T-helper 22 cell (primary cell): ENCODE data around the gene TMEM170B.

Experiments used
- DNase-seq: peaks from one replicate; pipeline ENCODE4 v3.0.0-alpha.2; 2020; ENCODE audit warnings: low read depth

Gene TMEM170B

DNA sequence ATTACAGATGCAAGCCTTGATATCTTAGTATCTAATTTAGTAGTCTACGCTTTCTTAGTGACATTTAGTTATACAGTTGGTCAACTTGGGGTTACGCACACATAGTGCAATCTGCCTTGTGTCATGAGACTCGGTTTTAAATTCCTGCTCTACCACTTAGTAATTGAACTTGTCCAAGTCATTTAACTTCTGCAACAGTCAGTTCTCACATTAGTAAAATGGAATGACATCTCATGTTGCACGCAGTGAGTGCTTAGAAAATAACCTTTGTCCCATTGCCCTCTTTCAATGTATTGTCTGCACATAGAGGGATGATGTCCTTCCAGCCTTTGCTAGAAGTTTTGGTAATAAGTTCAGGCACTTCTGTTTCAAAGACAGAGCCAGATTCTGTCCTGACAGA is 48.6 kb downstream of the TMEM170B start:
- no peak for DNase-seq

DNA sequence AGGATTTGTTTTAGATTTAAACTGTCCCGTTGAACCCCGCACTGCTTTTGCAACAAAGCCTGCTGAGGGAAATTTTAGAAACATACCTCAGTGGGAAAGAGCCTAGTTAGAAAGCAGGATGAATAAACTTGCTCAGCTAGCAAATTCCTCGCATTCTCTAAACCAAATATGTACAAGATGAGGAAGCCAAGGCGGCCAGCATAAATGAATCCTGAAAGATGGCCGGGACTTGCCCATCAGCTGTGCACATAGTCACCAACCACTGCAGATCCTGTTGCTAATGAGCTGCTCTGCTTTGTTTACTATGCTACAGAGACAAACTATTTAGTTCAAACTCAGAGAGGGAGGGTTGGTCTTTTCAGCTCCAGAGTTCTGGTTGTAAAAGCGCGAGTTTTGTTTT is 49.0 kb downstream of the TMEM170B start:
- DNase-seq = no peak

DNA sequence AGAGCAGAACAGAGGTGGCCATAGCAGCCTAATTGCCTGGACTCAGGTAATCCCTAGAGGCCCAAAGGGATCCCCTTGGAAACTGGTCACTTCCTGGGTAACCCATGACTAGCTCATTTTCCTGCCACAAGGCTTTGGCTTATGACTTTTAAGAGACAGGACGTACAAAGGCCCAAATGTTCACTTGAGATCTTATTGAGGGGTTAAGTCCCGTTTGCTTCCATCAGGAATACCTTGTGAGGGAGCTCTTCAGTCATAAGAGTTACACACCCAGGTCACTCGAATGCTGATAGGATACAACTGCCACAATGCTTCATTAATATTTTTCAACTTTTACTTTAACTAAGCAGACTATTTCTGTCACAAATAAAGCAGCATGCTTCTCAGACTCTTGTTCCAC is 51.7 kb downstream of the TMEM170B start:
- no peak for DNase-seq

DNA sequence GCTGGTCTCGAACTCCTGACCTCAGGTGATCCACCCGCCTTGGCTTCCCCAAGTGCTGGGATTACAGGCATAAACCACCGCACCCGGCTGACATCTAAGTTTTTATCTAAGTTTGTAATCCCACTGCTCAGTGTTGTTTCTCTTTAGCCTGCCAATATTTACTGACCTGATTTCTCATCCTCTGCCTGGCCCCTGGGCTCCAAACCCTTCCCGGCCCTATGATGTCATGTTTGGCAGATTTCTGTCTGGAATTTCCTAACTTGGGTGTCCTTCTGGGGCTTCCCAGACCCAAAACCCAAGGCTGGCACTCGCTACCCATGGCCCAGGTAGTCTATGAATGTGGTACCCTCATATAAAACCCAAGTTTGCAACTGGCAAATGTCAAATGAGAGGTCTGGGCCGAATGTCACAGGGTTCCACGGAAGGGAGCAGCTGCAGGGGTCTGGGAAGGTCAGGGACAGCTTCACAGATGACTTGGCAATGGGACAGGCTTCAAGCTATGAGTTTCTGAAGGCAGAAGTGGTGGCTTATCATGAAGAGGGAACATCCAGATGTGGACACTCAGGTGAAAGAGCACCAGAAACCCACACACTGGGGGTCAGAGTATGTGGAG is 54.9 kb downstream of the TMEM170B start:
- DNase-seq = no peak

DNA sequence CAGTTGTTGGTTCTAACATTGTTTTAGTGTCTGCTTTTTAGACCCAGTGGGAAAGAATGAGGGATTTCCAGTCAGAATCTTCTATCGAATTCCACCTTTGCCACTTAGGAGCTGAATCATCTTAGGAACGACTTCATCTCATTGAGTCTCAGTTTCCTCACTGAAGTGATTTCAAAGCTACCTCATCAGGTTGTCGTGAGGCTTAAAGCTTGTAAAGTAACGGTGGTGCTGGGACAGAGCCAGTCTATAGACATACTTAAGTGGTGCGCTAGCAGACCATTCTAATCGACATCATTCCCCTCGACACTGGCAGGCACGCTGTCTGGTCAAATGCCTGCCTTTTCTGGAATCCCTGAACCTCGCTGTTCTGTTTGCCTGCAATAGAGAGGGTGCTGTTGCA is 55.5 kb downstream of the TMEM170B start:
- no peak for DNase-seq

DNA sequence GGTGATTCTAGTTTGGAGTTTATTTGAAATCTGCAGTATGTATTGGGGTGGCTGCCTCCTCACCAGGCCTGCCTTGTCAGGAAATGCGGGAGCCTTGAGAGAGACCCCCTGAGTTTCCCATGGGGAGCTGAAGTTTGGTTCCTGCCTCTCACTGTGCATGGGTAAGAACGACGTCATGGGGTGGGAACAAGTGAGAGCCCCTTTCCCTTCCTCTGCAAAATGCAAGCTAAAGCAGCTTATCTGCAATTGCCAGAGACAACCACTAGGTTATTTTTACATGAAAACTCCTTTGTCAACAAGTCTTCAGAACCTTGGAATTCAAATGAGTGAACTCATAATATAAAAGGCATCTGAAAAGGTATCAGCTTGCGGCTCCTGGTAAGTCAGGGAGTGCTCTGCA is 58.4 kb downstream of the TMEM170B start:
- no peak for DNase-seq

DNA sequence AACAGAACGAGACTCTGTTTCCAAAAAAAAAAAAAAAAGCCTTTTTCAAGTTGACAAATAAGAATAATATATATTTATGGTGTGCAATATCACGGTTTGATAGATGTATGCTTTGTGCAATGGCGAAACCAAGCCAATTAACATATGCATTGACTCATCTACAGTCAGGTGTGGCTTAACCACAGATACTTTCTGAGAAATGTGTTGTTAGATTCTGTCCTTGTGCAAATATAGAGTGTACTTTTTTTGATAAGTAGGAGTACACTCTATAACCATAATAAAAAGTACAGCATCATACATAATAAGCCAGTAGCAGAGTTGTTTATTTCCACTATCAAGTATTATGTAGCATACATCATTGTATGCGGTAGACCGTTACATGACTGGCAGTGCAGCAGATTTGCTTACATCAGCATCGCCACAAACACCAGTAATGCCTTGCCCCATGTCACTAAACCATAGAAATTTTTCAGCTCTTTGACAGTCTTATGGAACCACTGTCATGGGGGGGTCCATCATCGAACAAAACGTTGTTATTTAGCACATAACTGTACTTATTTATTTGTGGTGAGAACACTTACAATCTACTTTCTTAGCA is 59.2 kb downstream of the TMEM170B start:
- no peak for DNase-seq

DNA sequence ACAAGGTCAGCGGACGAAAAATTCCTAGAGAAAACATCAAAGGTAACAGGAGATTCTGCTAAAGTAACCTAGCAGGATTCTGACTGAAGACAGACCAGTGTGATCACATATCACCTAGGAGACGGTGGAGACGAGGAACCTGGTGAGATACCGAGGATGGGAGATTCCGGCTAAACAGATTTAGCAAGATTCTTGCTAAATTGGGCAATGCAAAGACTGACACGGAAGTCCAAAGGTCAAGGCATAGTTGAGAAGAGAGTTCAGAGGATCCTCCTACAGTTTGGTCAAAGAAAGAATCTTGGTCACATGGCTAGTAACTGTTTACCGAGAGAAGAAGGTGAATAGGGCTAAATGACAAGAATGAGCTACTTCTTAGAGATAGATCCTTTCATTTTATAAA is 61.1 kb downstream of the TMEM170B start:
- DNase-seq = no peak

DNA sequence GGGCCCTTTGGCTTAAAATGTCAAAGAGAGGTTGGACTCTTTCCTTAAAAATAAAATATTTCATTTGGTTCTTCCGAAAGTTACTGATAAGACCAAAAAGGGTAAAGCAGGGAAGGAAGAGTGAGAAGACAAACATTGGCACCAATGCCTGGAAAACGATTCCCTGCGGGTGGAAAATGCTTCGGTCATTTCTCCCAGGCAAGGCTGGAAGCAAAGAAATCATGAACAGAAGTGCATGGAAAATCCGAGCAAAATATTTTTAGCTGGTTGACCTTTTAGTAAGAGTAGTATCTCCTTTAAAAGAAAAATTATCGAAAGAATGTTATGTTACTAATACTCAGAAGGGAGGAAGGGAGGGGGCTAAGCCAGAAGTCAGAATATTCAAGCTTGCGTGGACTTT is 62.7 kb downstream of the TMEM170B start:
- DNase-seq = no peak

DNA sequence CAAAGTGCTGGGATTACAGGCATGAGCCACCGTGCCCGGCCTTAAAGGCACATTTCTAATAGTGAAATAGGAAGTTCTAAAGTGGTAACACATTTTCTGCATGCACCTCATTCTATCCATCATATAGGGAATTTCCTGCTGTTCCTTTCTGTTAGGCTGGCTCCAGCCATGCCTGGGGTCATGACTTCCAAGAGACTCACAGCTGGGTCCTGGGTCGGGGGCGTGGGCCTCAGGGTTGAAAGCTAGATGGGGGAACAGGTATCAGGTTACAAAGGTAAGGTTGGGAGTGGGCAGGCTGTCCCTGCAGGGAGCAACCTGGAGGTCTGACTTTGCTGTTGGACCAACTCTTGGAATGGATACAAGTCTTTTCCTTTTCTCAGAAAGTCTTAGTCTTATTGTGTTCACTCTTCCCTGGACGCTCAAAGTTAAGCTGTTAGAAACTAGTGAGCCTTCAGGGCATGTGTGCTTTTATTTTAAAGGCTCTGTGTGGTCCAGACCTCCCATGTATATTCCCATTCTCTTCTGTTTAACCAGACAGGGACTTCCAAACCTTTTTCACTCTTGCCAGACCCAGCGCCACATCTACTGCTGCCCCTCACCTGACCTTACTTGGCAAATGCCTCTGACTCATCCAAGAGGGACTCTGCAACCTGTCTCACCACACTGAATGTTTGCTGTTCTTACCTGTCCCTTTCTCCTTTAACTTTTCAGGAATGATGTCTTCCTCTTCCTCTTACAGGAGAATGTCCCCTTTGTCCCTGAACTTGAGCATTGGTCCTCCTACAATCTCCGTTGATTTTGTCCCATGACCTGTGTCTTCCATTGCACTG is 64.4 kb downstream of the TMEM170B start:
- DNase-seq = no peak

DNA sequence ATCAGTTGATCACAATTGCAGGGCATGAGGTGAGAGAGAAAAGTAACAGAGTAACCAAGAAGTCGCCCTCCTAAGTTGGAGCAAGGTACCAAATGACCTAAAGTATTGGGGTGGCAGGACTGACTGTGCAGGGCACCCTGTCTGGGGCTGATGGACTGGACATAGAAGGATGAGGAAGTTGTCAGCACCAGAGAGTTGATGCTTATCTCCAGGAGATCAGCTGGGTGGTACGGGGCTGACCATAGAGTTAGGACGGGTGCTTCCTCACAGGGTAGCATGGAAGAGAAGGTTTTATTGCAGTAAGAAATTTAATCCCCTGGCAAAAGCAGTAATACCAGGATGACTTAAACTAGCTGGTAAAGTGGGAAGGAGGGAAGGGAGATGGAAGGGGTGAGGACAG is 66.7 kb downstream of the TMEM170B start:
- no peak for DNase-seq

DNA sequence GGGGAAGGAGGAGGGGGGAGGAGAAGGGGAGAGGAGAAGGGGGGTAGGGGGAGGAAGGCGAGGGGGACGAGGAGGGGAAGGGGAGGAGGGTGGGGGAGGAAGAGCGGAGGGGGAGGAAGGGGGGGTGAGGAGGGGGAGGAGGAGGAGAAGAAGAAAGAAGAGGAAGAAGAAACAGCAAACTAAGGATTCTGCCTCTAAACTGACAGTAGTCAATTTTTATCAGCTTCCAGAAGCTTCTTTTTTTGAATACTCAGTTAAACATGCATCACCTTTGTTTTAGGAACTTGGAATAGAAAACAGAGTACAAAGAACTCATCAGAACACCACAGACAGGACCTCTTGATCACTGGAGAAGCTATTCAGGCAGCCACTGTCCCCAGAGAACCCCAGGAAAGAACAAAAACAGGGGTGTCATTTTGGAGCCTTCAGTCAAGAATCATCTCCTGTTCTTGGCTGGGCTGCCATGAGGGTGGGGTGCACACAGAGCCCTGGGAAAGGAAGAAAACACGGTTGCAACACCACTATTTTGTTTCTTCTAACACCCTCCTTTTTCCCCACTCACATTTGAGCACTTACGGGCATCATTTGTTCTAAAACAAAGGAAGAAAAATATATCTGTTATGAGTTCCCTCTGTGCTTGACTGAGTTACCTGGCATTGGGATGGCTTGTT is 67.4 kb downstream of the TMEM170B start:
- no peak for DNase-seq

DNA sequence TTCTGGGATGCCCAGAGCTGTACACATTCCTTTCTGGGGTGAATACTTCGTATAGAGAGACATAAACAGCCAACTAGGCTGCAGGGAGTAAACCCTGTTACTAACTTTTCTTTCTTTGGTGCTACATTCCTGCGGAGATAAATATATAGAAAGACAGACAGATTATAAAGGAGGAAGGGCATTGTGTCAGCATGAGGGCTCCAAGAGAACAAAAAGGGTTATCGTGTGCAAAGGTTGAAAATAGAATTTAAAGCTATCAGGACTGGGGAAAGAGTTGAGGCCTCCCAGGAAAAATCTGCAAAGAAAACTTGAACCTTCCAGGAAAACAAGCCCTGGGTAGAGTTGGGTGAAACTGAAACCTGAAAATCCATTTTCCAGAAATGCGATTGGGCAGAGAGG is 68.0 kb downstream of the TMEM170B start:
- no peak for DNase-seq

DNA sequence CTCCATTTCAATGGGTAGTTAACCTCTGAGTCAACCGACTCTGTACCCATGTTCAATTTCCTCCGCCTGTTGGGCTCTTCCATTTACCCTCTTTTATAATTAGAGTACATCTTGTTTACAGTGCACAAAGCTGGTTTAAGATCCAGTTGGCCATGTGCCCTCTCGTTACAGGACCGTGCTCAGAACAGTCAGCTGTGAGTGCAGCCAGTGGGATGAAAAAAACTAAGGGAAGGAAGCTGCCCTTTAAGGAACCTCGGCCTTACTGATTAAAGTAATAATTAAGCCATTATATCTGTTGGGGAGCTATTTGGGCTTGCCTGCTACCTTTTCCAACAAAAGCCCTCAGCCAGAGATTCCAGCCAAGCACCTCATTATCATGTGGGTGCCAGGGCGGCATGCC is 68.8 kb downstream of the TMEM170B start:
- DNase-seq = no peak

DNA sequence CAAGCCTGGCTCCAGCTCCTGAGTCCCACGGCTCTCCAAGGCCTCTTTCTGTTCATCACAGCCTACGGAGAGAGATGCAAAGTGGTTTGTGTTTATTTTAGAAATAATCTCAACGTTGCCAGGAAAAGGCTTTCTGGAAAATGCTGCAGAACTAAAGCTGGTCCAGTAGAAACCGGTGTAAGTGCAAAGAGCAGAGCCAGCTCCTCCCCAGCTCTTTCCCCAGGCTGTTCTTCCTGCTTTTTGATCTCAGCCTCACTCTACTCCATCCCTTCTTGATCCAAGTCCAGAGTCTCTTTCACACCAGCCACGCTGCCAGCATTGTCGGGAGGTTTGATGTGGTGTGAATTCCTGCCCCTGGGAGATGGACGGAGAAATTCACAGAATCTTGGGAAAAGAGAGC is 69.8 kb downstream of the TMEM170B start:
- no peak for DNase-seq

DNA sequence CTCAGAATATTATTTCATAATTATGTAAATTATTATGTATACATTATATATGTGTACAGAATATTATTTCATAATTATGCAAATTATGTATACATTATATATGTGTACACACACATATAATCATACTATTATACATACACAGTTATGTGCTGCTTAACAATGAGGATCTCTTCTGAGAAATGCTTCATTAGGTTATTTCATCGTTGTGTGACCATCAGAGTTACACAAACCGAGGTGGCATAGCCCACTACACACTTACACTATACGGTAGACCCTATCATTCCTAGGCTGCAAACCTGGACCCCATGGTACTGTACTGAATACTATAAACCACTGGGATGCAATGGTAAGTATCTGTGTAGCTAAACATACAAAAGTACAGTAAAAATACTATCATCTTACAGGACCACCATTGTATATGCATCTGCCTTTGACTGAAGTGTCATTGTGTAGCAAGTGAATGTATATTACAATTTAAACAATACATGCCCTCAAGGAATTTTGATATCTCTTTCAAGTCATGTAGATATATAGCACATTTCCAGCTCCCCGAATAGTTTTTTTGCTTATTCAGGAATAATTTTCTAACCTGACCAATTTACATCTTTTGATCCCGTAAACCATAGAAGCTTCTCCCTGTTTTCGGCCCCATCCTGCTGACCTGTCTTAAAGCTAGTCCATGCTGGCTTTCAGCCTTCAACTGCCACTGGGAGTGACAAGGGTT is 71.2 kb downstream of the TMEM170B start:
- no peak for DNase-seq

DNA sequence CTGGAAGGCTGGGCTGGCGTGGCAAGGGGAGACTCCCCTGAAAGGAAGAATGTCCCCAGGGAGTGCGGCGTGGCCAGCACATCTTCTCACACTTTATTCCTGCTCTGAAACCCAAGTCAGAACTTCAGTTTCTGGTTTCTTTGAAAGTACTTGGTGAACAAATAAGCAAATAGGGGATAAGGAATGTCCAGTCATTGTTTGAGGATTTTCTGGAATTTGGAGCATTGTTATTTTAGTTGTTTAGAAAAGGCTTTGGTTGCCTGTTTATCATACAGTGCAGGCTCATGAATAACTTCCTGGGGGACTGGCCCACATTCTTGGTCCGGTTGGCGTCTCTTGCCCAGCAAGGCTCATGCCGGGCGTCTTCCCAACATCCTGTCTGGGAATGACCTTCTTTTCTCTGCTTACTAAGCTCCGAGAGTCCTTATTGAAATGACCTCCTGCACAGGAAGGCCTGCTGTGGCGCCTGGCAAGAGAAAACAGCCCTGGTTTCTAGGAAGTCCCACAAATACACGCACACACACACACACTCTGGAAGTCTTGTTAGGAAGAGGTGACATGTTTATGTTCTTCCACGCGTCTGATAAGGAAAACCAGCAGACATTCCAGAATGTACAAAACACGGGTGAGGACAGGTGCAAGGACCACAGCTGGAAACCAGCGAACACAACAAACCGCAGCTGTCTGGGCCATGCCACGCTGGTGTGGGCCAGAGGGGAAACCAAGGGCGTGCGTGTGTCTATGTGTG is 71.9 kb downstream of the TMEM170B start:
- no peak for DNase-seq

DNA sequence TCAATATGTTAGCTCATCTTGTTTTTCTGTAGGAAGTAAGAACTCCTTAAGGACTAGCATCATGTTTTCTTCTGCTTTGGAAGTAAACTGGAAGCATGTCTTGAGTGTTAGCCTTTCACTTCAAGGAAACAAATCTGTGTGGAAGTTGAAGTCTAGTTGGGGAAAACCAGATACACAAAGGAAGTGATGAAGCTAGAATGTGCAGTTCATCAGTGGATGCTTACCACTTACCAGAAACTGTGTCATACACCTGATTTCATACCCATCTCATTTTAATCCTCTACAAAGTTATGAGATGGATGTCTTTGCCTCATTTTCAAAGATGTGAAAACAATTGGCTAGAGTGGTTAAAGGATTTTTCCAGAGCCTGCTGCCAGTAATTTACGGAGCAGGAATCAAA is 75.8 kb downstream of the TMEM170B start:
- DNase-seq = no peak

DNA sequence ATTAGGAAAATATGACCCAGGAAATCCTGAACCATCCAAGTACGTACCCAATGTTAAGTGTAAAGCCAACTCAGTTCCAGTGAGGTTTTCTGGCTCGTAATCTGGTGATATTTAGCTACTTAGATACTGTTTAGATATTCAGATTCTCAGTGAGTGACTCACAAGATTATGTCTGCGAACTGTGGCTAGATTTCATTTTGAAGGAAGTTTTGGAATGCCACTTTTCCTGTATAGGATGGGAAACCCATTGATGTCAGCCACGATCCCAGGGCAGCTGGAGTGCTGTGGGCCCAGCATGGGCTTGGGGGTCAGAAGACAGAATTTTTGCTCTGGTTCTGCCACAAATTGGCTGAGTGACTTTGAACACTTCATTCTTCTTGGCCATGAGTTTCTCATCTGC is 76.3 kb downstream of the TMEM170B start:
- DNase-seq = no peak

DNA sequence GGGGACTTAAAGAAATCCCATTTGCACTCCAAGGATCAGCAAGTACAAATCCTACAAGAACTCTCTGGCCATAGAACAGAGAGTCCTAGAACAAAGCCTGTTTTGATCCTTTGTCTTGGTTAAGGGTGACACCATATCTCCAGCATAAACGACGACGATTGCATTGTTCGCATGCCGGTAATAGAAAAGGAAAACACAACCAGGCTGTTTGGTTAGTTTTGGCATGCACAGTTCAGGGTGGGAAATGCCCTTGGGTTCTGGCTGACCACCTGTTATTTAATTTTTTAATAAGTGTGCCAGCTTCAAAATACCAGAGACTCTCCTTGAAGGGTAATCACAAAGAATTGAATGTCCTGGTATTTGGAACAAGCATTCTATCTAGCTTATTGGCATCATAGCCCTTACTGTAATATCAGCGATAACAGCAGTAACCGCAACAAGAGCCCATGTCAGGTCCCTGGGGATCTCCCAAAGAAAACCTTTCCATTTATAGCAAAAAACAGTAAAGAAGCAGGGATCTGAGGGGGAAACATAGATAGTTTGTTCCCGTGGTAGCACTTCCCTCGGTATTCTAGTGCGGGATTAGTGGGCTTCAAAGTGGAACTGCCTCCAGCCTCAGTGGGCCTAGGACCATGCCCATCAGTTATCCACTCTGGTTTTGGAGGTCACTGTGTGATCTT is 77.1 kb downstream of the TMEM170B start:
- no peak for DNase-seq

DNA sequence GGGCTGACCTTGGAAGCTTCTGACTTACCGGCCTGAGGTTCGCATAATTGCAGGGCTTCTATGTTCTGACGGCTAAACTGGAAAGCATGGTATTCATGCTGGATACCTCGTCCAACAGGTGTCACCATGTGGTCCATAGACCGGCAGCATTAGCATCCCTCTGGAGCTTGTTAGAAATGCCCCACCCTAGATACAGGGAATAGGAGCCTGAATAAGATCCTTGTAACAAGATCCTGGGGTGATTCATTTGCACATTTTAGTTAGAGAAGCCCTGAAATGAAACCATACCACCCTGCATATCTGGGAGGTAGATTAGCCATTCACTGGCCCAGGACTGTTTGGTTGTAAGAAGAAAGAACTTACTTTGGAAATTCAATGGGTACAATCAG is 77.7 kb downstream of the TMEM170B start:
- no peak for DNase-seq
